H1 (cell line): ENCODE data around the gene TP53RK. TPM values are rescaled to one million over a fixed set of nuclear protein-coding genes. Genes with fewer than 3 reads are reported as not detected.

Experiments used
- ASH2L ChIP-seq: fragments of 200-600, 300-600 bp; sonication (generic); IDR thresholded peaks from one replicate; pipeline ENCODE4 v1.7.1; 2017; ENCODE audit warnings: low read length
- ATF2 ChIP-seq: IDR thresholded peaks from 2 replicates; pipeline ENCODE4 v1.6.1; 2012; ENCODE audit warnings: low read length, inconsistent platforms
- CEBPB ChIP-seq: IDR thresholded peaks from 2 replicates; pipeline ENCODE4 v1.6.1; 2012; ENCODE audit warnings: low read depth, low read length
- CTCF ChIP-seq, 3 experiments: IDR thresholded peaks; 1 replicate in 2 of 3; 2 replicates in 1 of 3; pipeline versions ENCODE4 v1.5.1 to v1.6.1; 2011; ENCODE audit warnings: low read length in 3 of 3, mild to moderate bottlenecking in 3 of 3, inconsistent platforms in 2 of 3, low read depth in 1 of 3, moderate library complexity in 1 of 3; ENCODE audit not compliant: insufficient read depth in 1 of 3; ENCODE audit errors: control extremely low read depth in 1 of 3
- E2F6 ChIP-seq: IDR thresholded peaks from 2 replicates; pipeline ENCODE4 v1.6.1; 2012; ENCODE audit warnings: inconsistent platforms
- HDAC6 ChIP-seq: IDR thresholded peaks from one replicate; pipeline ENCODE4 v1.7.1; 2012; ENCODE audit warnings: low read depth, mild to moderate bottlenecking, inconsistent platforms, low read length, moderate library complexity
- JUND ChIP-seq: IDR thresholded peaks from 2 replicates; pipeline ENCODE4 v1.6.1; 2011; ENCODE audit warnings: mild to moderate bottlenecking, improper control_type of control experiment, low read length
- MAX ChIP-seq: IDR thresholded peaks from 2 replicates; pipeline ENCODE4 v1.6.1; 2012; ENCODE audit warnings: inconsistent platforms
- RAD21 ChIP-seq, 2 experiments: IDR thresholded peaks in 1 of 2; conservative IDR thresholded peaks in 1 of 2; 2 replicates each; pipeline ENCODE4 v1.6.1; 2011; ENCODE audit warnings: low read depth in 2 of 2, low read length in 2 of 2, improper control_type of control experiment in 1 of 2, inconsistent platforms in 1 of 2, mild to moderate bottlenecking in 1 of 2, moderate library complexity in 1 of 2
- RBBP5 ChIP-seq: IDR thresholded peaks from 2 replicates; pipeline ENCODE4 v1.7.1; 2012; ENCODE audit warnings: low read depth, mild to moderate bottlenecking, inconsistent platforms, low read length, moderate library complexity, borderline replicate concordance
- RFX5 ChIP-seq: IDR thresholded peaks from 2 replicates; pipeline ENCODE4 v1.6.1; 2011; ENCODE audit warnings: low read depth, low read length, improper control_type of control experiment, borderline replicate concordance
- SIN3A ChIP-seq, 2 experiments: IDR thresholded peaks in 1 of 2; conservative IDR thresholded peaks in 1 of 2; 2 replicates each; pipeline ENCODE4 v1.6.1; 2011 to 2012; ENCODE audit warnings: low read length in 2 of 2, improper control_type of control experiment in 1 of 2, low read depth in 1 of 2, mild to moderate bottlenecking in 1 of 2
- SIRT6 ChIP-seq: IDR thresholded peaks from one replicate; pipeline ENCODE4 v1.7.1; 2012; ENCODE audit warnings: low read length, inconsistent platforms
- SP1 ChIP-seq: IDR thresholded peaks from 2 replicates; pipeline ENCODE4 v1.6.1; 2011; ENCODE audit warnings: low read depth, low read length
- SP4 ChIP-seq: IDR thresholded peaks from 2 replicates; pipeline ENCODE4 v1.6.1; 2012; ENCODE audit warnings: low read length, inconsistent platforms
- TAF7 ChIP-seq: optimal IDR thresholded peaks from 2 replicates; pipeline ENCODE3; 2011; ENCODE audit warnings: low read depth, mild to moderate bottlenecking, inconsistent platforms, low read length, moderate library complexity, borderline replicate concordance
- TCF12 ChIP-seq: IDR thresholded peaks from 2 replicates; pipeline ENCODE4 v1.6.1; 2011; ENCODE audit warnings: low read depth, mild to moderate bottlenecking, low read length
- TEAD4 ChIP-seq: IDR thresholded peaks from 2 replicates; pipeline ENCODE4 v1.6.1; 2012; ENCODE audit warnings: low read depth, low read length, inconsistent platforms, mixed read lengths
- YY1 ChIP-seq: IDR thresholded peaks from 2 replicates; pipeline ENCODE4 v1.6.1; 2011; ENCODE audit warnings: low read depth, mild to moderate bottlenecking, low read length
- polyA plus RNA-seq, 7 experiments: library from polyadenylated mRNA; depleted of rRNA in 3 of 7; stranded (reverse) in 5 of 7; unstranded in 2 of 7; fragments of >200 nt in 5 of 7; fragments of 200-250 nt in 2 of 7; gene quantifications; 1 replicate in 5 of 7; 2 replicates in 1 of 7; 4 replicates in 1 of 7; pipeline versions ENCODE4 v1.2.1 to v1.2.3, GENCODE V29; 2011 to 2013; ENCODE audit warnings: missing spikeins in 2 of 7, mixed read lengths in 2 of 7
- total RNA-seq: library from RNA; stranded (reverse); fragmentation: NEBNext Ultra II Directional; extraction: Animal tissue kit (Norgen Biotek cat#: 25700); gene quantifications from 2 replicates; pipeline ENCODE4 v1.2.1, GENCODE V29; 2021

The TP53RK gene
- total and polyA plus RNA-seq, 2 of the 8 experiments (the other 6 are each of a cell fraction or from before 2014, with no cell fraction given), result 8.5 to 16.3 TPM

GRCh38 chr20:46689082-46689753, at the start of gene TP53RK (continued):
- TF ChIP-seq MAX (peak; percentile 30; the same call in 1 of the 2 replicates), ASH2L (peak; percentile 70), RBBP5 (peak; percentile 70), SIN3A (conservative IDR thresholded peaks at IDR 0.05 in 1 of 2, IDR thresholded peaks at IDR 0.05 in 1 of 2; ENCODE audit: low read depth in 1 of 2, low read length in 2 of 2) (peak; percentile 68 to 73; a peak in 2 of 4 replicates), RAD21 (IDR thresholded peaks at IDR 0.05 in 1 of 2, conservative IDR thresholded peaks at IDR 0.05 in 1 of 2; ENCODE audit: low read depth in 2 of 2, low read length in 2 of 2) (peak in 1 of 2 experiments; percentile 3; a peak in 1 of 4 replicates), TEAD4 (no peak), CEBPB (no peak), TCF12 (no peak), HDAC6 (no peak), CTCF (IDR thresholded peaks at IDR 0.05; ENCODE audit: control extremely low read depth in 1 of 3, insufficient read depth in 1 of 3, low read depth in 1 of 3, low read length in 3 of 3) (peak in 2 of 3 experiments; percentile 5 to 25; a peak in 2 of 4 replicates), E2F6 (no peak), SIRT6 (no peak), ATF2 (no peak), YY1 (peak; percentile 94), RFX5 (no peak), SP1 (no peak), TAF7 (peak; percentile 91), JUND (no peak), SP4 (peak; percentile 72)
